ENCODE results near the gene ECI1.

ECI1 gene

GRCh38 chr16:2214719-2214968, 36.7 kb downstream of the ECI1 start, which contains the start of gene PGP:
PGP (minus strand) TSS chr16:2214840; CDS start chr16:2214777, 63 bp downstream.
- Histone ChIP-seq H3K9ac (ENCODE audit: low read length) (peak within 1 kb of the TSS; percentile 96), H3K4me3 (ENCODE audit: low read depth, low read length) (peak within 1 kb of the TSS; percentile 99), H3K4ac (ENCODE audit: low read depth, low read length) (peak within 1 kb of the TSS; percentile 88), H2BK12ac (ENCODE audit: low read length) (no peak within 1 kb of the TSS), H2AK5ac (ENCODE audit: low read length) (peak within 1 kb of the TSS; percentile 77), H3K27ac (ENCODE audit: low read depth, low read length) (peak within 1 kb of the TSS; percentile 90), H3K4me2 (ENCODE audit: low read length) (peak within 1 kb of the TSS; percentile 93), H2BK5ac (ENCODE audit: low read depth, low read length, poor library complexity) (peak within 1 kb of the TSS; percentile 86), H4K8ac (ENCODE audit: low read depth, low read length) (peak within 1 kb of the TSS; percentile 91), H3K18ac (ENCODE audit: low read length) (peak within 1 kb of the TSS; percentile 93), H4K12ac (ENCODE audit: low read depth, low read length) (peak within 1 kb of the TSS; percentile 60), H3K9me3 (ENCODE audit: insufficient read depth, low read depth, low read length) (peaks cover 3% of the 10 kb centered on the region), H3K79me2 (ENCODE audit: control insufficient read depth, insufficient read depth, low read length, poor library complexity) (peaks cover 10% of the 10 kb centered on the region), H3K14ac (ENCODE audit: low read length) (peak within 1 kb of the TSS; percentile 93), H2AFZ (ENCODE audit: insufficient read depth, low read length, poor library complexity) (peak within 1 kb of the TSS; percentile 62), H3K27me3 (ENCODE audit: insufficient read depth, low read length) (no peaks in the 10 kb centered on the region), H3K79me1 (ENCODE audit: low read length) (peaks cover 9% of the 10 kb centered on the region), H3K36me3 (ENCODE audit: control insufficient read depth in 1 of 2, insufficient read depth in 2 of 2, low read length in 2 of 2) (peaks cover 19 to 20% of the 10 kb centered on the region in 2 experiments), H3K4me1 (ENCODE audit: control insufficient read depth in 1 of 2, insufficient read depth in 2 of 2, low read length in 2 of 2) (peaks cover 26 to 30% of the 10 kb centered on the region in 2 experiments), H2BK120ac (ENCODE audit: insufficient read depth, low read length, poor library complexity) (peak within 1 kb of the TSS; percentile 86), H3K23ac (ENCODE audit: low read length) (no peak within 1 kb of the TSS), H4K91ac (ENCODE audit: low read depth, low read length) (peak within 1 kb of the TSS; percentile 86)
- WGBS (ENCODE audit: extremely low coverage, insufficient coverage, insufficient read length) = no CpG with 5 or more reads among the region's 48 CpGs
- DNase-seq = no peak

DNA sequence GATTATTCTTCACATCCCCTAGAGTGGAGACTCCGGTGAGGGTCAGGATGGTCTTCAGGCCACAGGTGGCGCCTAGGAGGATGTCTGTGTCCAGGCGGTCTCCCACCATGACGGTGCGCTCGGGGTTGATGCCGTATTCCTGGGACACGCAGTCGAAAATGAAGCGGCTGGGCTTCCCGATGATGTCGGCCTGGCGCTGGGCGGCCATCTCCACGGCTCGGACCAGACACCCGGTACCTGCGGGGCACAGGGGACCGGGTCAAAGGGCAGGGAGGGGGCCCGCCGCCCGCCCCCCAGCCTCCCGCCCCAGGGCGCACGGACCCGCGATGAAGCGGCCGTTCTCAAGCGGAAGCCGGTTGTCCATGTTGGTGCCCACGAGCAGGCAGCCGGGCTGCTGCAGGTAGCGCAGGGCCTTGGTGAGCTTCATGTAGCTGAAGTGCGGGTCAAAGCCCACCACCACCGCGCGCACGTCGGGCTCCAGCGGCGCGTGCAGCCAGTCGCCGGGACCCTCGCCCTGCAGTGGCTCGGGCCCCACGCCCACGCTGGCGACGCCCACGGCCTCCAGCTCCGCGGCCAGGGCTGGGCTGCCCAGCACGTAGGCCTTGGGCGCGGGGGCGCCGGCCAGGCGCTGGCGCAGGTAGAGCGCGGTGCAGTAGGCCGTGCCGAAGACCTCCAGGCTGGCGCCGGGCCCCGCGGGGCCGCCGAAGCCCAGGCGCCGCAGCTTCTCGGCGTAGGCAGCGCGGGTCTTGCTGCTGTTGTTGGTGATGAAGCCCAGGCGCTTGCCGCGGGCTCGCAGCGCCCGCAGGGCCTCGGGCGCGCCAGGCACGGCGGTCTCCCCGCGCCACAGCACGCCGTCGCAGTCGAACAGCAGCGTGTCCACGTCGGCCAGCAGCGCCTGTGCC, 37.3 kb downstream of the ECI1 start:
- Histone ChIP-seq H3K14ac (ENCODE audit: low read length) (peak overlapping the region; percentile 93), H3K18ac (ENCODE audit: low read length) (peak overlapping the region; percentile 93), H3K4ac (ENCODE audit: low read depth, low read length) (peak overlapping the region; percentile 88), H4K8ac (ENCODE audit: low read depth, low read length) (peak overlapping the region; percentile 73), H3K9me3 (ENCODE audit: insufficient read depth, low read depth, low read length) (peaks cover 3% of the 10 kb centered on the region), H3K4me1 (ENCODE audit: control insufficient read depth in 1 of 2, insufficient read depth in 2 of 2, low read length in 2 of 2) (peaks cover 26 to 30% of the 10 kb centered on the region in 2 experiments), H2BK12ac (ENCODE audit: low read length) (no peak overlapping the region), H2AK5ac (ENCODE audit: low read length) (peak overlapping the region; percentile 77), H4K12ac (ENCODE audit: low read depth, low read length) (peak overlapping the region; percentile 45), H2BK120ac (ENCODE audit: insufficient read depth, low read length, poor library complexity) (peak overlapping the region; percentile 86), H3K4me3 (ENCODE audit: low read depth, low read length) (peak overlapping the region; percentile 99), H3K27ac (ENCODE audit: low read depth, low read length) (peak overlapping the region; percentile 74), H3K23ac (ENCODE audit: low read length) (no peak overlapping the region), H2BK5ac (ENCODE audit: low read depth, low read length, poor library complexity) (peak overlapping the region; percentile 70), H3K36me3 (ENCODE audit: control insufficient read depth in 1 of 2, insufficient read depth in 2 of 2, low read length in 2 of 2) (peaks cover 25 to 26% of the 10 kb centered on the region in 2 experiments), H3K4me2 (ENCODE audit: low read length) (peak overlapping the region; percentile 93), H3K27me3 (ENCODE audit: insufficient read depth, low read length) (no peaks in the 10 kb centered on the region), H4K91ac (ENCODE audit: low read depth, low read length) (peak overlapping the region; percentile 86), H3K79me2 (ENCODE audit: control insufficient read depth, insufficient read depth, low read length, poor library complexity) (peaks cover 10% of the 10 kb centered on the region), H3K9ac (ENCODE audit: low read length) (peak overlapping the region; percentile 96), H2AFZ (ENCODE audit: insufficient read depth, low read length, poor library complexity) (peak overlapping the region; percentile 33), H3K79me1 (ENCODE audit: low read length) (peaks cover 9% of the 10 kb centered on the region)
- DNase-seq = no peak
- no CpG with 5 or more reads among the region's 98 CpGs for WGBS (ENCODE audit: extremely low coverage, insufficient coverage, insufficient read length)

DNA sequence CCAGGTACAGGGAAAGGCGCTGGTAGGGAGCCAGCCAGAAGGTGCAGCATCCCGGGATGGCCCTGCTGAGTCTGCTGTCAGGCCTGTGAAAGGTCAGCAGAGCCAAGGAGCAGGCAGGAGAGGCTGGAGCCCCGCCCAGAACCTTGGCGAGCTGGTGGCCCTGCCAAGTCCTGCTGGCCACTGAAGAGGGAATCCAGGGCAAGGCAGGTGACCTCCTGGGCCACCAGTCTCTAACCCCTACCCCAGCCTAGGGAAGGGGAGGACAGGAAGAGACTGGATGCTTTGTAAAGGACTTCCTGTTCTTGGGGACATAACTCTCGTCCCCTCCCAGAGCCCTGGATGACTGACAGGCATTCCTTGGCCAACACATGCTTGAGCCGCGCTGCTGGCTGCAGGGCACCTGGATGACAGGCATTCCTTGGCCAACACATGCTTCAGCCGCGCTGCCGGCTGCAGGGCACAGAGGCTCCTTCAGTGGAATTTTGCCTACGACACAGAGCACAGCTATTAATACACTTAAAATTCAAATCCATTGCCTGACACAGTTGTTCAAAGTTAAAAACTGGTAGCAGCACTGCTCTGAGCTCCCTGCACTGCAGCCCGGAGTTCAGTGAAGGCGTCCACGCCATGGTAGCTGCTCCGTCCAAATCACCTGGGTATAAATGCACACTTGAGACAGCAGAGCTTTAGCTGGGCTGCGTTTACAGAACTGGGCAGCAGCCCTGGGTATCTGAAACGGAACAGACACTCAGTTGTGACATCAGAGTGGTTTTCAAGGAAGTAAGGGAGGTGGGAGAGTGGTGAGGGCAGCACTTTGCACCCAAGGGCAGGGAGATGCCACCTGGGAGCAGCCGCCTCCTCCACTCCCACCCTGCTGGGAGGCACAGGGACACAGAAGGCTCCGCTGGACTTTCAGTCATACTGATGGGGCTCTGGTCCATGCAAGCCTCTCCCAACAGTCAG, 38.7 kb downstream of the ECI1 start:
- Histone ChIP-seq H3K36me3 (ENCODE audit: control insufficient read depth in 1 of 2, insufficient read depth in 2 of 2, low read length in 2 of 2) (peaks cover 39 to 40% of the 10 kb centered on the region in 2 experiments), H3K4ac (ENCODE audit: low read depth, low read length) (peak overlapping the region; percentile 61), H4K12ac (ENCODE audit: low read depth, low read length) (peak overlapping the region; percentile 14), H3K9me3 (ENCODE audit: insufficient read depth, low read depth, low read length) (peaks cover 3% of the 10 kb centered on the region), H3K79me1 (ENCODE audit: low read length) (peaks cover 9% of the 10 kb centered on the region), H3K27ac (ENCODE audit: low read depth, low read length) (no peak overlapping the region), H3K79me2 (ENCODE audit: control insufficient read depth, insufficient read depth, low read length, poor library complexity) (peaks cover 10% of the 10 kb centered on the region), H3K9ac (ENCODE audit: low read length) (peak overlapping the region; percentile 4), H3K18ac (ENCODE audit: low read length) (no peak overlapping the region), H4K8ac (ENCODE audit: low read depth, low read length) (no peak overlapping the region), H3K27me3 (ENCODE audit: insufficient read depth, low read length) (no peaks in the 10 kb centered on the region), H2BK12ac (ENCODE audit: low read length) (no peak overlapping the region), H2AFZ (ENCODE audit: insufficient read depth, low read length, poor library complexity) (no peak overlapping the region), H3K4me1 (ENCODE audit: control insufficient read depth in 1 of 2, insufficient read depth in 2 of 2, low read length in 2 of 2) (peaks cover 26 to 30% of the 10 kb centered on the region in 2 experiments), H2AK5ac (ENCODE audit: low read length) (no peak overlapping the region), H2BK5ac (ENCODE audit: low read depth, low read length, poor library complexity) (no peak overlapping the region), H3K23ac (ENCODE audit: low read length) (no peak overlapping the region), H2BK120ac (ENCODE audit: insufficient read depth, low read length, poor library complexity) (no peak overlapping the region), H3K4me2 (ENCODE audit: low read length) (peak overlapping the region; percentile 93), H3K4me3 (ENCODE audit: low read depth, low read length) (peak overlapping the region; percentile 11), H3K14ac (ENCODE audit: low read length) (no peak overlapping the region), H4K91ac (ENCODE audit: low read depth, low read length) (no peak overlapping the region)
- no CpG with 5 or more reads among the region's 19 CpGs for WGBS (ENCODE audit: extremely low coverage, insufficient coverage, insufficient read length)
- DNase-seq = peak; percentile 97

DNA sequence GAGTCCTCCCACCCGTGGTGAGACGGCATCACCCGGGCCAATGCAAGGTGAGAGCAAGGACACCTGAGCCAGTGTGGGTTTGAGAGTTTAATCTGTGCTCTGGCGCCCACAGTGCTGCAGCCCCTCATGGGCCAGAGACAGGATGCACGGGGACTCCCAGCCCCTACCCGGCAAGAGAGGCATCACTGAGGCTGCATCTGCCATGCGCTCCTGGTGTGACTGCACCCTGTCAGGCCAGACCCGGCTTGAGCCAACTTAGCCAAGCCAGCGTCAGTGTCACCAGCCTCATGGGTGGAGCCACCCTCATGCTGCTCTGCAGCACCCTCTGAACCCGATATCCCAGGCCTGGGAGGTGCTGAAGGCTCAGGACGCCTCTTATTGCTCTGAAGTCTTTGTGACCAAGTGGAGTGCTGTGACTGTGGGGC, 39.5 kb downstream of the ECI1 start:
- Histone ChIP-seq H2BK5ac (ENCODE audit: low read depth, low read length, poor library complexity) (no peak overlapping the region), H3K79me2 (ENCODE audit: control insufficient read depth, insufficient read depth, low read length, poor library complexity) (peaks cover 10% of the 10 kb centered on the region), H3K36me3 (ENCODE audit: control insufficient read depth in 1 of 2, insufficient read depth in 2 of 2, low read length in 2 of 2) (peaks cover 46 to 47% of the 10 kb centered on the region in 2 experiments), H3K18ac (ENCODE audit: low read length) (peak overlapping the region; percentile 26), H3K4ac (ENCODE audit: low read depth, low read length) (peak overlapping the region; percentile 21), H4K8ac (ENCODE audit: low read depth, low read length) (no peak overlapping the region), H3K27me3 (ENCODE audit: insufficient read depth, low read length) (no peaks in the 10 kb centered on the region), H3K4me2 (ENCODE audit: low read length) (no peak overlapping the region), H2AK5ac (ENCODE audit: low read length) (no peak overlapping the region), H3K14ac (ENCODE audit: low read length) (no peak overlapping the region), H3K4me3 (ENCODE audit: low read depth, low read length) (no peak overlapping the region), H2BK120ac (ENCODE audit: insufficient read depth, low read length, poor library complexity) (no peak overlapping the region), H3K27ac (ENCODE audit: low read depth, low read length) (peak overlapping the region; percentile 2), H3K23ac (ENCODE audit: low read length) (no peak overlapping the region), H3K4me1 (ENCODE audit: control insufficient read depth in 1 of 2, insufficient read depth in 2 of 2, low read length in 2 of 2) (peaks cover 26 to 30% of the 10 kb centered on the region in 2 experiments), H3K9ac (ENCODE audit: low read length) (peak overlapping the region; percentile 2), H3K79me1 (ENCODE audit: low read length) (peaks cover 9% of the 10 kb centered on the region), H4K91ac (ENCODE audit: low read depth, low read length) (no peak overlapping the region), H2AFZ (ENCODE audit: insufficient read depth, low read length, poor library complexity) (no peak overlapping the region), H2BK12ac (ENCODE audit: low read length) (no peak overlapping the region), H3K9me3 (ENCODE audit: insufficient read depth, low read depth, low read length) (peaks cover 3% of the 10 kb centered on the region), H4K12ac (ENCODE audit: low read depth, low read length) (peak overlapping the region; percentile 14)
- DNase-seq = no peak
- no CpG with 5 or more reads among the region's 11 CpGs for WGBS (ENCODE audit: extremely low coverage, insufficient coverage, insufficient read length)
